Right hindlimb (tissue), 1 donor: ENCODE data around the gene BPIFB6.
A peak's percentile ranks its signal among the peaks of the same experiment; 100 is the strongest.

Source experiments
- DNase-seq: peaks from one replicate; pipeline ENCODE4 v3.0.0-alpha.2; 2018

Gene BPIFB6

DNA sequence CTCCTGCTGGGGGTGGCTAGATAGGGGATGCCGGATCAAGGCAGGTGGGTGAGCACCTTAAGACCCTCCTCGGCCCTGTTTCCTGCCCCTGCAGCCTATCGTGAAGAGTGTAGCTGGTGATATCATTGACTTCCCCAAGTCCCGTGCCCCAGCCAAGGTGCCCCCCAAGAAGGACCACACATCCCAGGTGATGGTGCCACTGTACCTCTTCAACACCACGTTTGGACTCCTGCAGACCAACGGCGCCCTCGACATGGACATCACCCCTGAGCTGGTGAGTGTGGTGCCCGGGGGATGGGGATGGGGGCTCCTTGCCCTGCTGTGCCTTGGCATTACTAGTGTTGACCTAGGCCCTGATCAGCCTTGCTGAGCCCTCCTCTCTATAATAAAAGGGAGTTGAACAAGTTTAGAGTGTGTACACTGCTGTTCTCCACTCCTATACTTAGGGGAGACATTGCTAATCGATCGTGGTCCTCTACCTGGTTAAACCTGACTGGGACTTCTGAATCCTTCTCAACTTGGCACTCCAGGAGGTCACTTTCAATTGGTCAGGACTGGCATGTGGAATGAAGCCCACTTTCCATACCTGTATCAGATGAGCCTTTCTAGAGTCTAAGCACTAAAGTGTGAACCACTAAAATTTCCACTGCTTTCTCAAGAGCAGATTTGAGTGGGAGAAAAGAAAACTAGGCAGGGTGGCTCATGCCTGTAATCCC, 33.3 kb downstream of the BPIFB6 start:
- DNase-seq = no peak

DNA sequence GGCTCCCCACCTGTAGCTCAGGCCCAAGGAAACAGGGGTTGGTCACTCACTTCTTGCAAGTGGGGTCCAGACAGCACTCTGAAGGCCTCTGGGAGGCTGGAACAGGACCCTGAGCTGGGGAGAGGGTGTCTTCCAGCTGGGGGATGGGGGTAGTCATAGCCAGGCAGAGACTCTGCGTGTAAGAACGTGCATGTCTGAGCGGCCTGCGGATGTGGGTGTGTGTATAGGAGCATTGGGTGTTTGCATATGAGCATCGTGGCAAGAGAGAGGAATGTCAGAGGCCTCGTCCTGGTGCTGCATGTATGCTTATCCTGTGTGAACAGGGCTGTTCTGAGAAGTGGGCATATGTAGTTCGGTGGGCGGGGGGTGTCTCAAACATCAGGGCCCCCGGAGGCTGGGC, 34.3 kb downstream of the BPIFB6 start:
- no peak for DNase-seq

GRCh38 chr20:33067806-33068205, 36.4 kb downstream of the BPIFB6 start:
- DNase-seq = no peak

- no peak for DNase-seq
These were observed 36.9 kb downstream of the BPIFB6 start for GRCh38 chr20:33068251-33068939.

- DNase-seq = no peak
These were observed 38.2 kb downstream of the BPIFB6 start for GRCh38 chr20:33069673-33070072.

DNA sequence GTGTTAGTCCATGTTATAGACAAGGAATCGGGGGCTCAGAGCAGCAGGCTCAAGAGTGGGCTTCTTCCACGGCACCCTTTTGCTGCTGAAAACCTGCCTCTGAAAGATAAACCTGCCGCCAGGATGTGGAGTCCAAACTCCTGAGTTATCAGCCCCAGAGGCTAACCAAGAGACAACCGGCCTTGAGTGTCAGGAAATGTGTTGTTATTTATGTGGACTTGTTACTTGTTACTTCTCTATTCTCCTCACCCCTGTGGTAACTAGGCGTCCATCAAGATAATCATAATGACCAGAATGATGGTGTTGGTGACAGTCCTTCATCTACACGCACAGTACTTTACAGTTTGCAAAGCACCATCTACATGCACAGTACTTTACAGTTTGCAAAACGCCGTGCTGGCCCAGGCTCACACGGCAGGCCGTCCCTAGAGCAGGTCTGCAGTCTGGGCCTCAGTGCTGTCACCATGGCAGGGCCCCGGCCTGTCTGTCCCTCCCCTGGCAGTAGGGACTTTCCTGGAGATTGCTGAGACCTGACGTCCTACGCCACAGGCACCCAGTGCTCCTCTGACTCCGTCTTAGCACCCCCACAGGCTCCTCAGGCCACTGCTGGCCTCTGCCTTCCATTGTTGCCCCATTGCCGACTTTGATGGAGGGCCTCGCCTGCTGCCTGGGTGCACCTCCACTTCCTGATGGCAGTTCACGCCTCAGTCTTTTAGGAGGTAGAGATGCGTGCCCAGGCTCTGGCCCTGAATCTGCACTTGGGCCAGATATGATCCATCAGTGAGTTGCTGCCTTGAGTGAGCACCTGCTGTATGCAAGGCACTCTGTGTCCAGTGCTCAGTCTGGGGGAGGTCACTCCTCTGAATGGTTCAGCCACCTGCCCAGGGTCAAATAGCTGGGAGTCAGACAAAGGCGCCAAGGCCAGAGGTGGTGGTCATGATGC, 38.9 kb downstream of the BPIFB6 start:
- DNase-seq = no peak

DNA sequence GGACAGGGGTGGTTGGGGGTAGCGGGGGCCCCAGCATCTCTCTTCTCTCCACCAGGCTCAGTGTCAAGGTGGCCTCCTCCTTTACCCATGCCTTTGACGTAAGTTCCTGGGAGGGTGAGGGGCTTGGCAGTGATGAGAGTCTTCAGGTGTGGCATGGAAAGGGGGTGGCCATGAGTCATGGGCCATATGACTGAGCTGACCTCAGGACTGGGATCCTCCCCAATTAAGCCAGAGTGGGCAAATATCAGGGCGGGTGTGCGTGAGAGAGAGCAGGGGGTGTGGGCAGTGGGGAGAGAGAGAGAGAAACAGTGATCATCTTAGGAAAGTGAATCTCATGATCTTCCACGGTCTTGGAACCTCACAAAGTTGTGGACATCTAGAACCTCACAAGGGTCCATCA, 39.8 kb downstream of the BPIFB6 start:
- DNase-seq = no peak

DNA sequence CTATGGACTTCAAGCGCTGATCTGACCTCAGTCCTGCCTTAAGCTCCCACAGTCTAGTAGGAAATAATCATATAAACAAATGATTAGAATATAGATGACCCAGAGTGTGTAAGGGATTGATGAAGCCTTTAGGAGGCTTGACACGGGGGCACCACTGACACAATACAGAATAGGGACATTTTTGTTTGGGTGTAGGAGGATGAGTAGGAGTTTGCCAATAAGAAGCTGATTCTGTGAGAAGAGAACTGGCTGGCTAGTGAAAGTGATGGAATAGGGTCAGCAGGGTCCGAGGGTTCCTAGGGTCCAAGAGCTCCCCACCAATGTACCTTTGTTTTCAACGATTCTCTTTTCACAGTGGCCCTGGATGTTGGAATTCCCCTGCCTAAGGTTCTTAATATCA, 40.9 kb downstream of the BPIFB6 start:
- no peak for DNase-seq

- no peak for DNase-seq
These were observed 41.4 kb downstream of the BPIFB6 start for GRCh38 chr20:33072813-33073212.

GRCh38 chr20:33074675-33075074, 43.2 kb downstream of the BPIFB6 start:
- DNase-seq = no peak

- no peak for DNase-seq
These were observed 43.8 kb downstream of the BPIFB6 start for GRCh38 chr20:33075281-33075680.

GRCh38 chr20:33076662-33077372, 45.4 kb downstream of the BPIFB6 start:
- no peak for DNase-seq

DNA sequence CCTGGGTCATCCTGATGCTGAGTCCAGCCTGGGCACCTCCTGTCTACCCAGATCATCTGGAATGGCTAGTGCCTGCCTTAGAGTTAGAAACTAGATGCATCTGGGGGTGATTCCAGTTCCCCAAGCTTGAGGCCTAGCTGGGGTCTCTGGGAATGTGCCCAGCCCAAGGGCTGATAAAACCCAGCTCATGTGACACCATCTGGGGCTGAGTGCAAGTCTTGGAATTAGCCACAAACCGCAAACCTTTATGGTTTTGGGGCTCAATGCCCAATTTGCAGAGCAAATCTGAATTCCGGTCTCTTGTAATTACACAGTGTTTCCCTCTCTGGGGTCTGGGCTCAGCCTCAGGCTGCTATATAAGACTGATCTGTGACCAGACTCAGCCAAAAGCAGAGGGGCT, 47.8 kb downstream of the BPIFB6 start, which contains the start of gene BPIFB4:
TSS of gene BPIFB4 (plus strand) at position 385 of the 400 bp plus-strand sequence. CDS start 1,884 bp downstream, outside the sequence.
- peak; percentile 43 for DNase-seq

DNA sequence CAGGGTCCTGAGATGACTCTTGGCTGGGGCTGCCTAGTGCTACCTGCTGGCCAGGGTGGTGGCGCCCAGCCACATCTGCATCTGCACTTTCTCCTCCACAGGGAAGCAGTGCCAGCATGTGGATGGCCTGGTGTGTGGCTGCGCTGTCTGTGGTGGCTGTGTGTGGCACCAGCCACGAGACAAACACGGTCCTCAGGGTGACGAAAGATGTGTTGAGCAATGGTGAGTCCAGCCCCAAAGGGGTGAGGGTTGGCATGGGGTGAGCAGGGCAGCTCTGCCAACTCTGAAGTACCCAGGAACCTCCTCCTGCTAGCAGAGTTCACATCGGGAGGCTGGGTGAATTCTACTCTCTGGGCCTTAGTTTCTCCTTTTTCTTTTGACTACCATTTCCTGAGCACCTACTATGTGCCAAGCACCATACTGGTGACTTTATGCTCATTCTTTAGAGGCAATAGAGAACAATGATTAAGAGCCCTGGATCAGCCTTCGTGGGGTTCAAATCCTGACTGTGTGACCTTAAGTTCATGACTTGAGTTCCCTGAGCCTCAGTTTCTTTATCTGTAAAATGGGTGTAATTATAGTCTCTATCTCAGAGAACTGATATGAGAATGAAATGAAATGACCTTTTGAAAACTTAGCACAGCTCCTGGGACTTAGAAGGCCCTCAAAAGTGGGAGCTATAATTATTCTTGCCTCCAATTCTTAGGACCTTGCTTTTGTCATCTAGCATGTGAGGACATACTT, 50.1 kb downstream of the BPIFB6 start:
- DNase-seq = no peak

DNA sequence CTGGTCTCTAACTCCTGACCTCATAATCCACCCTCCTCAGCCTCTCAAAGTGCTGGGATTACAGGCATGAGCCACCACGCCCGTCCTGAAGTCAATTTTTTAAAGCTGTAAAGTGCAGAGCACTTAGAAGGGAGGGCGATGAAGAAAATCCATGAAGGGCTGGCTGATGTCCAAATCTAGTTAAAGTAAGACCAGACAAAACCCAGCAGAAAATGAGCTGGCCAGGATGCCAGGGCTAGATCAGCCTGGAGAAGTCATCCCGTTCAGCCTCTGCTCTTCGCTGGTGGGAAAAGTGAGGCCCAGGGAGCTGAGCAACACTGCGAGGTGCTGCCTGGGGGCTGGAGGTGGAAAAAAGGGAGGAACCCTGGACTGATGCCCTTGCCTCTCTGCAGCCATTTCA, 51.1 kb downstream of the BPIFB6 start:
- DNase-seq = no peak

DNA sequence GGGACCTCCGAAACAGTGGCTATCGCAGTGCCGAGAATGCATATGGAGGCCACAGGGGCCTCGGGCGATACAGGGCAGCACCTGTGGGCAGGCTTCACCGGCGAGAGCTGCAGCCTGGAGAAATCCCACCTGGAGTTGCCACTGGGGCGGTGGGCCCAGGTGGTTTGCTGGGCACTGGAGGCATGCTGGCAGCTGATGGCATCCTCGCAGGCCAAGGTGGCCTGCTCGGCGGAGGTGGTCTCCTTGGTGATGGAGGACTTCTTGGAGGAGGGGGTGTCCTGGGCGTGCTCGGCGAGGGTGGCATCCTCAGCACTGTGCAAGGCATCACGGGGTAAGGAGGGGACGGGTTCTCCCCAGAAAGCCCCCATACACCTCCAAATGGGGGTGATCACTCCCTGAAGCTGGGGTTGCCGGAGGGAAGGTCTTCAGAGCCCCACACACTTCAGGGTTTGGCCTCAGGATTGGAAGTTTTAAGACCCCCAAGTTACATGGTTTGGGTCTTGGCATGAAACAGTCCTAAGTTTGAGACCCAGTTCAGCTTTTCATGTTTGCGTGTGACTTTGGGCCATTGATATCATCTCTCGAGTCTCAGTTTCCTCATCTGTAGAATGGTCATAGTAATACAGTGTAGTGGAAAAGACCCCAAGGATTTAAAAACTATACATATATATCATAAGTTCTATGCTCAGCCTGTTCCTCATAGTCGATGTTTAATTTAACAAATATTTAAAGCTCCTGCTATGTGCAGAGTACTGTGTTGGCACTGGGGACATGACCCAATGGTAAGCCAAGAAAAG, 52.3 kb downstream of the BPIFB6 start:
- no peak for DNase-seq

GRCh38 chr20:33084722-33085121, 53.3 kb downstream of the BPIFB6 start:
- no peak for DNase-seq

GRCh38 chr20:33086052-33086722, 54.7 kb downstream of the BPIFB6 start:
- no peak for DNase-seq

DNA sequence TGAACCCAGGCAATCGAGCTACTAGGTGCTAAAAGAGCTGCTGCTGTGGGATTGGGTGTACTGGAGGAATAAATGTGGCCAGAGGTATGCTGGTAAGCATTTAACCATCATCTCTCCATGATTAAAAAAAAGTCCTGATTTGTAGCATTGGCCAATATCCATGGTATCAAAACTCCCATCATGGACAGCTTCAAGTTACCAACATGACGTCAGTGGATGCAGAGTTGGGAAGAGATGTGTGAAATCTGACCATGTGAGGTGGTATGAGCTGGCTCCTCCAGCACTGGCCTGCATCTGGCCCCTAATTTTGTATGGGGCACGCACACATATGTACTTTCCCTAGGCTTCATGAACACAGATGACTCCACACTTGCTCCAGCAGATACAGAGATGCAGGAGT, 59.7 kb downstream of the BPIFB6 start:
- no peak for DNase-seq

- DNase-seq = no peak
These were observed 60.2 kb downstream of the BPIFB6 start for GRCh38 chr20:33091693-33092092.

GRCh38 chr20:33092361-33092760, 60.9 kb downstream of the BPIFB6 start:
- DNase-seq = no peak
